ENCODE measurements around the gene USP31. TPM values are rescaled to one million over a fixed set of nuclear protein-coding genes. Genes with fewer than 3 reads are reported as not detected.

USP31 gene
- total and polyA plus RNA-seq, 10 donors: 0.52 to 9.0 (median 5.5) TPM

- H3K4me1 ChIP-seq: no peaks in the 10 kb centered on the region
- no peak for DNase-seq
- WGBS, 5 donors: 71 to 89% (median 74%) methylated on average over 2 of the region's 2 CpGs
- H3K4me3 ChIP-seq: no peak overlapping the region
- intact Hi-C loops (cut with DNase I; ENCODE audit: low total_unique reads): no loop called here
- H3K9me3 ChIP-seq: peaks cover 0 to 4% (median 0%) of the 10 kb centered on the region in 8 donors
- peaks cover 0 to 29% (median 0%) of the 10 kb centered on the region in 7 donors for H3K27me3 ChIP-seq (replicated peaks in 1 of 7)
- H3K27ac ChIP-seq: no peak overlapping the region
- H3K36me3 ChIP-seq: no peaks in the 10 kb centered on the region
- TF ChIP-seq CTCF (IDR thresholded peaks at IDR 0.05 in 8 of 11, conservative IDR thresholded peaks at IDR 0.05 in 3 of 11) (no peak), POLR2A (IDR thresholded peaks at IDR 0.05) (no peak), POLR2AphosphoS5 (IDR thresholded peaks at IDR 0.05) (no peak)
Measured at GRCh38 chr16:23015580-23015979, 133.7 kb downstream of the USP31 start.

DNA sequence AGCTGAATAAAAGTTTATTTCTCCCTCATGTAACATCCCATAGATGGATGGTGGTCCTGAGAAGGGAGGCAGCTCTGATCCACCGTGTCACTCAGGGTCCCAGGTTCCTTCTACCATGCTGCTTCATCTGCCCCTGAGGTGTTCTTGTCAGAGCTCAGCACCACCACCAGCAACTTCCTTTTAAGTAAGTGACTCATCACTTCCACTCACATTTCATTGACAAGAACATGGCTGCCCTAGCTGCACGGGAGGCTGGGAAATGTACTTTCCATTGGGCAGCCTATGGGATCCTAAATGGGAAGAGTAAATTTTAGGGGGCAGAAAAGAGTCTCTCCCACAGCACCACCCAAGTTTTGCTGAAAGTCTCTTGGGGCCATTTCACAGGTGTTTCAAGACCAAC lies 134.7 kb downstream of the USP31 start:
- DNase-seq: no peak
- Histone ChIP-seq H3K36me3 (no peaks in the 10 kb centered on the region), H3K27me3 (replicated peaks in 1 of 7) (peaks cover 0 to 29% (median 0%) of the 10 kb centered on the region in 7 donors), H3K4me1 (no peaks in the 10 kb centered on the region), H3K27ac (no peak overlapping the region), H3K9me3 (no peaks in the 10 kb centered on the region), H3K4me3 (no peak overlapping the region)
- 29 to 60% (median 39%) methylated on average over 2 of the region's 2 CpGs for WGBS, 5 donors
- TF ChIP-seq POLR2AphosphoS5 (IDR thresholded peaks at IDR 0.05) (no peak), CTCF (IDR thresholded peaks at IDR 0.05 in 8 of 11, conservative IDR thresholded peaks at IDR 0.05 in 3 of 11) (no peak), POLR2A (IDR thresholded peaks at IDR 0.05) (no peak)
- intact Hi-C loops (cut with DNase I; ENCODE audit: low total_unique reads): no loop called here

Other genes starting within 250 kb of the USP31 start
- gene SCNN1G, start 33.3 kb upstream of the USP31 start, total RNA-seq: not detected
- gene SCNN1G, start 33.3 kb upstream of the USP31 start, polyA plus RNA-seq: under 1 TPM in 2 of 3 donors, not detected in 1; 0.03 TPM
- gene SCNN1B, start 152.8 kb upstream of the USP31 start, total RNA-seq: 1 to 10 TPM in 6 of 7 donors, under 1 TPM in 1; 0.97 to 6.3 (median 3.5) TPM
- gene SCNN1B, start 152.8 kb upstream of the USP31 start, polyA plus RNA-seq: 1 to 10 TPM in 1 of 3 donors, under 1 TPM in 2; 0.80 to 2.6 (median 1.00) TPM